Endothelial cell of umbilical vein (primary cell): ENCODE measurements around the gene TNRC6C. TPM values are rescaled to one million over a fixed set of nuclear protein-coding genes. Genes with fewer than 3 reads are reported as not detected.

Experiments used
- BruUV-seq: library from RNA; stranded (reverse); fragments of 400-500 nt; replicated peaks from 2 replicates; lab custom pipeline; 2021; lab: Mats Ljungman, UMichigan
- CTCF ChIA-PET: fragments of 300-600, 350-600 bp; sonication (Branson Sonifier 250); formaldehyde crosslinking; loops from one replicate; lab custom pipeline; 2021; ENCODE audit warnings: antibody characterized with exemption, inconsistent platforms; lab: Charles Lee
- POLR2A ChIA-PET: fragments of 300-600, 350-600 bp; sonication (Branson Sonifier 250); formaldehyde crosslinking; loops from one replicate; lab custom pipeline; 2021; ENCODE audit warnings: antibody characterized with exemption, inconsistent platforms; lab: Charles Lee
- DNase-seq: peaks from one replicate; pipeline ENCODE4 v3.0.0-alpha.2; 2011; ENCODE audit warnings: low read depth, low spot score
- FAIRE-seq: peaks from 2 replicates; lab custom pipeline; 2011; peaks lifted over from hg19 to GRCh38; lab: Jason Lieb, UNC
- H2AFZ ChIP-seq: 2 replicates; pipeline ENCODE4 v1.6.0; 2012; ENCODE audit warnings: low read depth, low read length, control low read depth, inconsistent platforms
- H3K27ac ChIP-seq: 2 replicates; pipeline ENCODE4 v1.5.1; 2011; ENCODE audit warnings: low read depth, mild to moderate bottlenecking, control low read depth, low read length, moderate library complexity; ENCODE audit not compliant: insufficient read depth
- H3K27me3 ChIP-seq, 2 experiments: 2 replicates each; pipeline versions ENCODE4 v1.6.0 to v1.6.1; 2011; ENCODE audit warnings: low read length in 2 of 2, mixed read lengths in 1 of 2; ENCODE audit not compliant: control insufficient read depth in 2 of 2, insufficient read depth in 2 of 2
- H3K36me3 ChIP-seq, 2 experiments: 2 replicates in 1 of 2; 3 replicates in 1 of 2; pipeline ENCODE4 v1.5.1; 2011; ENCODE audit warnings: low read length in 2 of 2, mild to moderate bottlenecking in 1 of 2, moderate library complexity in 1 of 2; ENCODE audit not compliant: control insufficient read depth in 2 of 2, insufficient read depth in 2 of 2; ENCODE audit errors: extremely low read depth in 1 of 2
- H3K4me1 ChIP-seq: 3 replicates; pipeline ENCODE4 v1.5.1; 2011; ENCODE audit warnings: mild to moderate bottlenecking, low read length; ENCODE audit not compliant: control insufficient read depth, insufficient read depth; ENCODE audit errors: extremely low read depth
- H3K4me2 ChIP-seq: 2 replicates; pipeline ENCODE4 v1.6.1; 2011; ENCODE audit warnings: low read length, control low read depth, mixed read lengths; ENCODE audit not compliant: insufficient read depth
- H3K4me3 ChIP-seq, 3 experiments: fragments of 200-600 bp in 1 of 3; sonication (generic), shearing (Covaris generic) in 1 of 3; replicated peaks in 1 of 3; 2 replicates each; pipeline ENCODE4 v1.5.1; 2011 to 2016; ENCODE audit warnings: control low read depth in 3 of 3, low read length in 3 of 3, mild to moderate bottlenecking in 2 of 3, inconsistent platforms in 1 of 3, low read depth in 1 of 3, moderate library complexity in 1 of 3; ENCODE audit not compliant: insufficient read depth in 1 of 3
- H3K79me2 ChIP-seq: 2 replicates; pipeline ENCODE4 v1.6.0; 2012; ENCODE audit warnings: low read length, inconsistent platforms; ENCODE audit not compliant: control insufficient read depth, insufficient read depth
- H3K9ac ChIP-seq: replicated peaks from 2 replicates; pipeline ENCODE3; 2011; ENCODE audit warnings: low read length, control low read depth; ENCODE audit not compliant: insufficient read depth; ENCODE audit errors: extremely low read depth
- H3K9me1 ChIP-seq: replicated peaks from 3 replicates; pipeline ENCODE4 v1.6.0; 2011; ENCODE audit warnings: mild to moderate bottlenecking, low read length; ENCODE audit not compliant: control insufficient read depth, insufficient read depth; ENCODE audit errors: extremely low read depth
- H3K9me3 ChIP-seq: replicated peaks from 2 replicates; pipeline ENCODE4 v1.5.1; 2012; ENCODE audit warnings: low read length, inconsistent platforms; ENCODE audit not compliant: control insufficient read depth, insufficient read depth
- H4K20me1 ChIP-seq: replicated peaks from 2 replicates; pipeline ENCODE3; 2011; ENCODE audit warnings: mild to moderate bottlenecking, low read length; ENCODE audit not compliant: control insufficient read depth, insufficient read depth; ENCODE audit errors: extremely low read depth
- CTCF ChIP-seq, 2 donors: IDR thresholded peaks; 1 replicate in 1 of 2; 2 replicates in 1 of 2; pipeline ENCODE4 v1.5.1; 2011; ENCODE audit warnings: low read length in 2 of 2, mild to moderate bottlenecking in 2 of 2, moderate library complexity in 2 of 2, control low read depth in 1 of 2, inconsistent platforms in 1 of 2, low read depth in 1 of 2; ENCODE audit not compliant: insufficient read depth in 1 of 2; ENCODE audit errors: extremely low read depth in 1 of 2
- EZH2 ChIP-seq: IDR thresholded peaks from 2 replicates; pipeline ENCODE4 v1.6.1; 2012; ENCODE audit warnings: borderline replicate concordance, low read depth, mild to moderate bottlenecking, moderate library complexity, low read length, inconsistent platforms; ENCODE audit not compliant: severe bottlenecking
- FOS ChIP-seq: IDR thresholded peaks from 2 replicates; pipeline ENCODE4 v1.6.1; 2011; ENCODE audit warnings: mild to moderate bottlenecking, low read length, moderate library complexity, borderline replicate concordance; ENCODE audit not compliant: insufficient read depth
- GATA2 ChIP-seq: IDR thresholded peaks from 2 replicates; pipeline ENCODE4 v1.7.0; 2011; ENCODE audit warnings: low read depth, mild to moderate bottlenecking, moderate library complexity, mixed read lengths, low read length; ENCODE audit not compliant: insufficient read length, insufficient read depth
- JUN ChIP-seq: IDR thresholded peaks from 2 replicates; pipeline ENCODE4 v1.6.1; 2011; ENCODE audit warnings: borderline replicate concordance, low read depth; ENCODE audit not compliant: insufficient read length, insufficient read depth
- MAX ChIP-seq: IDR thresholded peaks from 2 replicates; pipeline ENCODE4 v1.6.1; 2011; ENCODE audit not compliant: insufficient read depth, insufficient read length
- MYC ChIP-seq: IDR thresholded peaks from one replicate; pipeline ENCODE4 v1.6.1; 2011; ENCODE audit warnings: mild to moderate bottlenecking, low read depth, low read length
- POLR2A ChIP-seq: IDR thresholded peaks from 2 replicates; pipeline ENCODE4 v1.6.1; 2012; ENCODE audit warnings: low read depth, mild to moderate bottlenecking, control low read depth, low read length
- POLR2AphosphoS5 ChIP-seq: IDR thresholded peaks from 2 replicates; pipeline ENCODE4 v1.6.1; 2012; ENCODE audit warnings: low read depth, mild to moderate bottlenecking, control low read depth, low read length, moderate library complexity; ENCODE audit not compliant: insufficient read depth
- dilution Hi-C: fragments of 300-500 bp; cut with MboI; formaldehyde crosslinking; loops from one replicate; pipeline ENCODE4 v1.15.0; 2019; ENCODE audit warnings: low sequenced_read_pairs; ENCODE audit not compliant: extremely low pct_ligation_motif_present
- intact Hi-C: fragments of 100-400 bp; cut with micrococcal nuclease; formaldehyde crosslinking; loops from one replicate; pipeline ENCODE4 v1.10.0; 2022
- polyA plus RNA-seq, 4 experiments: library from polyadenylated mRNA; depleted of rRNA in 3 of 4; stranded (reverse) in 3 of 4; unstranded in 1 of 4; fragments of >200 nt; gene quantifications; 2 replicates each; pipeline versions ENCODE4 v1.2.1 to v1.2.3, GENCODE V29; 2011 to 2012; ENCODE audit warnings: missing spikeins in 1 of 4
- total RNA-seq: library from RNA; stranded (reverse); gene quantifications from 2 replicates; pipeline ENCODE4 v1.2.3, GENCODE V29; 2021

The TNRC6C gene
- total and polyA plus RNA-seq, 2 donors (not counting 3 experiments of a cell fraction or from before 2014, with no cell fraction given), result 2.1 to 17.5 TPM

- H3K9me1 ChIP-seq, result no peaks in the 10 kb centered on the region
- H2AFZ ChIP-seq, result no peak overlapping the region
- peaks cover 10% of the 10 kb centered on the region for H3K79me2 ChIP-seq
- H3K36me3 ChIP-seq, result peaks cover 0 to 2% of the 10 kb centered on the region in 2 experiments
- H3K4me1 ChIP-seq, result peaks cover 21% of the 10 kb centered on the region
- TF ChIP-seq MAX (no peak), MYC (no peak), POLR2AphosphoS5 (no peak), GATA2 (no peak), EZH2 (no peak), FOS (no peak), POLR2A (no peak), JUN (no peak), CTCF (IDR thresholded peaks at IDR 0.05; ENCODE audit: extremely low read depth in 1 of 2, insufficient read depth in 1 of 2, low read depth in 1 of 2, low read length in 2 of 2) (no peak)
- no peak overlapping the region for H3K9ac ChIP-seq
- H3K9me3 ChIP-seq, result no peaks in the 10 kb centered on the region
- no peaks in the 10 kb centered on the region for H4K20me1 ChIP-seq
- H3K27ac ChIP-seq, result no peak overlapping the region
- no peaks in the 10 kb centered on the region for H3K27me3 ChIP-seq
- BruUV-seq, result no TSS peak
- H3K4me3 ChIP-seq, result no peak overlapping the region
- no peak overlapping the region for H3K4me2 ChIP-seq
- intact Hi-C loops, result no loop called here
- CTCF ChIA-PET, result interaction anchor here (1.0 to 3.4 kb wide), 6 partner anchors 12 to 42 kb away, joined by 3 to 33 read pairs (median 4); no protein-coding TSS in a partner anchor
- POLR2A ChIA-PET, result no interaction called here
- dilution Hi-C loops, result no loop called here
- DNase-seq (no peak), FAIRE-seq (no peak)
Measured at GRCh38 chr17:78043031-78043430, 84.5 kb downstream of the TNRC6C start.
